Ishikawa (cell line): Measurements from ENCODE around the gene PARD3B.

ENCODE experiments used
- CEBPB ChIP-seq: IDR thresholded peaks from 2 replicates; pipeline ENCODE4 v1.6.1; 2012
- CREB1 ChIP-seq: IDR thresholded peaks from 2 replicates; pipeline ENCODE4 v1.6.1; 2012; ENCODE audit warnings: low read depth
- EGR1 ChIP-seq: IDR thresholded peaks from 2 replicates; pipeline ENCODE4 v1.6.1; 2012
- EP300 ChIP-seq: IDR thresholded peaks from 2 replicates; pipeline ENCODE4 v1.6.1; 2012; ENCODE audit warnings: borderline replicate concordance
- FOXM1 ChIP-seq: IDR thresholded peaks from 2 replicates; pipeline ENCODE4 v1.6.1; 2012; ENCODE audit warnings: low read depth, borderline replicate concordance
- MAX ChIP-seq: IDR thresholded peaks from 2 replicates; pipeline ENCODE4 v1.6.1; 2012
- NFIC ChIP-seq: IDR thresholded peaks from 2 replicates; pipeline ENCODE4 v1.6.1; 2012
- RAD21 ChIP-seq: IDR thresholded peaks from 2 replicates; pipeline ENCODE4 v1.6.1; 2012; ENCODE audit warnings: low read depth
- REST ChIP-seq: IDR thresholded peaks from 2 replicates; pipeline ENCODE4 v1.6.1; 2012; ENCODE audit warnings: low read depth, mild to moderate bottlenecking
- TAF1 ChIP-seq: IDR thresholded peaks from 2 replicates; pipeline ENCODE4 v1.6.1; 2012; ENCODE audit warnings: low read depth, mild to moderate bottlenecking
- TCF12 ChIP-seq: IDR thresholded peaks from 2 replicates; pipeline ENCODE4 v1.6.1; 2012; ENCODE audit warnings: low read depth
- TEAD4 ChIP-seq: IDR thresholded peaks from 2 replicates; pipeline ENCODE4 v1.6.1; 2012
- USF1 ChIP-seq: IDR thresholded peaks from 2 replicates; pipeline ENCODE4 v1.6.1; 2012
- YY1 ChIP-seq: IDR thresholded peaks from 2 replicates; pipeline ENCODE4 v1.6.1; 2012; ENCODE audit warnings: low read depth
- ZBTB7A ChIP-seq: IDR thresholded peaks from 2 replicates; pipeline ENCODE4 v1.6.1; 2012; ENCODE audit warnings: low read depth

The PARD3B gene

DNA sequence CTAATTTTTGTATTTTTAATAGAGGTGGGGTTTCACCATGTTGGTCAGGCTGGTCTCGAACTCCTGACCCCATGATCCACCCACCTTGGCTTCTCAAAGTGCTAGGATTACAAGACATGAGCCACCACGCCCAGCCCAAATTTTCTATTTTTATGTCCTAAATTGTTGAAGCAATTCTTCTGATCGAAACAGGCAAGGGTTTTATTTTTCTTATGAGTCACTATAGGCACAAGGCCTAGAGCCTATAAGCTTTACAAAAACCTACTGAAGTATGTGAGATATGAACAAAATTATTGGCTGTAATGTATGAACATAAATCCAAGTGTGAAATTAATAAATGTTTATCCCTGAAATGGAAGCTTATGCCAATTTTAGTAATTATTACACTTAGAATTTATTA is 672.8 kb downstream of the PARD3B start:
- TF ChIP-seq TEAD4 = no peak
- TF ChIP-seq TAF1 = no peak
- TF ChIP-seq NFIC = no peak

DNA sequence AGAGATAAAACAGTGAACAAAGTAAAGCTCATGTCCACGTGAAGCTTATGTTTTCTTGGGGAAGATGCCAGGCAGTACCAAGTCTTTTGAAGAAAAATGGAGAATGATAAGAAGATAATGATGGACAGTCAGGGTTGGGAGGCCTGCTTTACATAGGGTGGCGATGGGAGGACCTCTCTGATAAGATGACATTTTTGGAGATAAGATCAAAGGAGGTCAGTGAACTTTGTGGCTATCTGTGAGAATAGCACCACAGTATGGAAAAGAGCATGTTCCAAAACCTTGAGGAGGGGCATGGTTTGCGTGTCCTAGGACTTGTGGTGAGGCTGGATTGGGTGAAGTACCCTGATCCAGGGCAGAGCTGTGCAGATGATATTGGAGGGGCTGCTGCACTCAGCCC is 675.3 kb downstream of the PARD3B start:
- TF ChIP-seq ZBTB7A (no peak), CEBPB (no peak), TCF12 (no peak), REST (no peak), CREB1 (no peak), TEAD4 (no peak), EGR1 (no peak), EP300 (no peak), NFIC (no peak), YY1 (no peak), USF1 (no peak), FOXM1 (no peak), TAF1 (no peak), MAX (no peak), RAD21 (no peak)

GRCh38 chr2:205232086-205232485 is 686.8 kb downstream of the PARD3B start:
- no peak for TF ChIP-seq ZBTB7A

- TF ChIP-seq CEBPB (peak; percentile 85), REST (no peak)
Observed at GRCh38 chr2:205235434-205235833, 690.2 kb downstream of the PARD3B start.

GRCh38 chr2:205237524-205237923 is 692.2 kb downstream of the PARD3B start:
- TF ChIP-seq REST = no peak
- no peak for TF ChIP-seq EGR1
- TF ChIP-seq MAX = no peak
- TF ChIP-seq TAF1 = no peak
- TF ChIP-seq NFIC = no peak
- no peak for TF ChIP-seq ZBTB7A
- no peak for TF ChIP-seq TCF12
- no peak for TF ChIP-seq FOXM1
- no peak for TF ChIP-seq USF1
- TF ChIP-seq EP300 = no peak
- TF ChIP-seq TEAD4 = no peak
- no peak for TF ChIP-seq RAD21
- no peak for TF ChIP-seq CREB1
- TF ChIP-seq YY1 = no peak
- no peak for TF ChIP-seq CEBPB

GRCh38 chr2:205245001-205245400 is 699.7 kb downstream of the PARD3B start:
- no peak for TF ChIP-seq ZBTB7A
- no peak for TF ChIP-seq RAD21
- TF ChIP-seq TEAD4 = no peak
- no peak for TF ChIP-seq NFIC
- TF ChIP-seq TCF12 = no peak
- no peak for TF ChIP-seq EGR1
- TF ChIP-seq CEBPB = no peak
